HG02678 (cell line): ENCODE measurements around the gene NAA80.
A peak's percentile ranks its signal among the peaks of the same experiment; 100 is the strongest.
"Not testable (repeated sequence)": the region's sequence is repeated elsewhere in the genome, so short reads cannot be mapped to it uniquely, and the experiment has no call there.

Experiments used
- ATAC-seq: cut with Tn5 transposase; IDR thresholded peaks from one replicate; pipeline ENCODE4 v1.9.1; 2021; ENCODE audit warnings: mild to moderate bottlenecking, moderate library complexity; ENCODE audit not compliant: unreplicated experiment

NAA80 gene

DNA sequence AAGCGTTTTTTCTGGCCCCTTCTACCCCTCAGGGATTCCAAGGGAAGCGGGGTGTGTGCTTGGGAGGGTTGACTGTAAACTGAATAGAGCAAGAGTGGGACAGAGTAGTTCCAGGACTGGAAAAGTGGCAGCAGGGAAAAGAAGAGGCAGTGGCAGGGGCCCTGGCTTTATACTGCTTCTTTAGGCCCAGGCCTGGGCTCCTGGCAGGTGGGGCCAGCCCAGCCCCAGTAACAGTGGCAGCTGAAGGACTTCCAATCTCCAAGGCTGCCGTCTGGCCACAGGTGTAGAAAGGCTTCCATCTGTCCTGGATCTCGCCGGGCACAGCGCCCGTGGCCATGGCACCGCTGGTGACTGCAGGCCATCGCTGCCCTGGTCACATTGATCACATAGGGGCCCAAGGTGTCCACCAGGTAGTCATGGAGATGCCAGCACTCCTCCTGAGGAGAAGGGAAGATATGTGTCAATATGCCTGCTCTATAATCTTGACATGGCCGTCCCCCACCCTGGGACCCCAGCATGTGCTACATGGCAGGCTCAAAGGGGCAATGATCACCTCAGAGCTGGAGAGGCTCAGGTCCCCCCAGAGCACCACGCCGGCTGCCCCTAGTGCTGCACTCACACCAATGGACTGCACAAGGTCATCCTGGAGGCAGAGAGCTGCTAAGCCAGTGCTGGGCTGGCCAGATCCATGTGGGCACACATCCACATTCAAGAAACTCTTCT is 6.0 kb downstream of the NAA80 start:
- no peak for ATAC-seq

GRCh38 chr3:50292159-50293078 is 6.8 kb downstream of the NAA80 start, which contains the start of gene IFRD2:
TSS of gene IFRD2 (minus strand) at chr3:50292429. CDS start at chr3:50292274, 155 bp downstream.
- peak; percentile 97 for ATAC-seq

GRCh38 chr3:50290161-50290641 is 9.0 kb downstream of the NAA80 start:
- ATAC-seq: no peak

DNA sequence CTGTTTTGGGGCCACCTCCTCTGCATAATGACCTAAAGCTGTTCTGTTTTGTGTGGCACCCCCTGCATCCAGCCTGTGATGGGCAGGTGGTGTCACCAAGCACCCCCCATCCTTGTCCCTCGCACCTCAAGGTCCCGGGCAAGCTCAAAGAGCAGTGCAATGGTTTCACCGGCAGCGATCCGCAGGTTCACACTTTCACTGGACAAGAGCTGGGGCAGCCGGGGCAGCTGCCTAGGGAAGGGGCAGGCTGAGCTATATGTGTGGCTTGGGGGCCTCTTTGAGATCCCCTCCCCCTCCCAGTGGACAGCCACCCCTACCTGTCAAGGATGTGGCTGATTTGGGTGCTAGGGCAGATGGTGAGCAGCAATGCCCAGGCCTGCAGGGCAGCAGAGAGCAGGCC is 10.1 kb downstream of the NAA80 start:
- no peak for ATAC-seq

DNA sequence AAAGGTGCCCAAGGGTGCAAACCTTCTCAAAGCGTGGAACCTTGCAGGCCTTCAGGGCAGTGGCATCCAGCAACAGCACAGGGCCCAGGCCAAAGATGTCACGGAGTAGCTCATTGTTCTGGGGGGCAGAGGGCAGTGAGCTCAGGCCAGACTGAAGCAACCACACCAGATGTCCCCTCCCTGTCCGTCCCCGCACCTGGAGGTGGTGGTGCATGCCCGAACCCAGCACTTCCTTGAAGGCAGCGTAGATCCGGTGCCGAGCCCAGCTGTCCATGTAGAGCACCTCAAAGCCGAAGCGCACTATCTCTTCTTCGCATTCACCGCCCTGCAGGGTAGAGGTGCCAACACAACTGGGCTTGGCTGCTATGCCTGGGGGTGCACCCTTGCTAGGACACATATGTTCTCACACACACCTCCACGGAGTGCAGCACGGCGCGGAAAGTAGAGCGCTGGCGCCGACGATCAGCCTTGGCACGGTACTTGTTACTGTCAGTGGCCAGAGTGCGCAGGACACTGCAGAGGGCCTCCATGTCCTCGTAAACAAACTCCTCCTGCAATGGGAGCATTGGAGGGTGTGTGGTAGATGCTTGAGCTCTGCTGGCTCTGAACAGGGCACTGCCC is 10.7 kb downstream of the NAA80 start:
- ATAC-seq: no peak

DNA sequence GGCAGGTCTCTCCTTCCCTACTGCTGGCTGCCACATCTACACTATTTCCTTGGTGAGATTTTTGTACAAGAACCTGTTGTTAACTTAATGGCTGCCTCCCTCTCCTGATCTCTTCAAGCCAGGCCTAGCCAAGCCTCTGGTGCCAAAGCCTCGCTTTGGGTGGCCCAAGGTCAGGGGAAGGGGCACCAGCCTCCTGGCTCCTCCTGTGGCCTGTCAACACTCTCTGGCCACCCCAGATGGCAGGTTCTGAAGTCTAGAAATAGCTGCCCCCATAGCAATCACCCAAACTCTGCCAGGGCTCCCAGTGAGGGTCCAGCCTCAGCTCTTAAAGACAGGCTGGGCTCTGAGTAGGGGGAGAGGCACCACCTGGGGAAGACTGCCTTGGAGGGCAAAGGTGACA is 11.9 kb downstream of the NAA80 start:
- no peak for ATAC-seq

GRCh38 chr3:50286322-50287227 is 12.6 kb downstream of the NAA80 start:
- ATAC-seq: no peak

DNA sequence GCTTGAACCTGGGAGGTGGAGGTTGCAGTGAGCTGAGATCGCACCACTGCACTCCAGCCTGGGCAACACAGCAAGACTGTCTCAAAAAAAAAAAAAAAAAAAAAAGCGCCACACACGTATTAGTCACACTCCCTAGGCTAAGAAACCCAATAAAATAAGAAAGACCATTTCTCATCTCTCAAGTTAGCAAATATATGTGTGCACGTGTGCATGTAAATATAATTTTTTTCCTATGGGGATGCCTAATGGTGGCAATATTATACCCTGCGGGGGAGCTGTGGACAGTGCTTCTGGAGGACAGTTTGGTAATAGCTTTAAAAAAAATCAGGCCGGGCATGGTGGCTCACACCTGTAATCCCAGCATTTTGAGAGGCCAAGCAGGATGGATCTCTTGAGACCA is 15.1 kb downstream of the NAA80 start:
- not testable (repeated sequence) for ATAC-seq

DNA sequence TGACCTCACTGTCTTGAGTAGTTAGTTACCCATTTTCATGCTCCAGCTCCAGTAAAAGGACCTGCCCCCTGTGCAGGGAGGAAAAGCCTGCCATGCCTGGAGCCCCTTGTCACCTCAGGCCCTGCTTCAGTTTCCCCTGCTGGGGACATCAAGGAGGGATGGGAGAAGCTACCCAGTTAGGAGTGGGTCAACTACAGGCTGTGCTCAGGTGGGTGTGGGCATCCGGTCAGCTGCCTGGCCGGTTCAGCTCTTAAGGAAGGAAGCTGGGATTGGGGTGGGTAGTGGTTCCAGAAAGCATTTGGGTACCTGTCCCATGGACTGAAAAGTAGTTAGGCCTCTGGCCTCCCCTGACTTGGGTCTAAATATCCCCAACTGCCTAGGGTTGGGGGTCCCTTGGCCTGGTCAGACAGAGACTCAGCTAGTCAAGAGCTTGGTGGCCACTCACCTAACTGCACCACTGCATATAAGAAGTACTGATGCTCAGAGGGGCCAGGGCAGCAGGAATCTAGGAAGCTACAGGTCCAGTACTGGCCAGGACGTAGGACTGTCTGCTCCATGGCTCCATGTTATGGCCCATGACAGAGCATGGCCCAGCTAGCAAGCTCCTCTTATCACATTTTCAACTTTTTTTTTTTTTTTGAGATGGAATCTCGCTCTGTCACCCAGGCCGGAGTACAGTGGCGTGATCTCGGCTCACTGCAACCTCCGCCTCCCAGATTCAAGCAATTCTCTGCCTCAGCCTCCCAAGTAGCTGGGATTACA is 19.8 kb downstream of the NAA80 start:
- ATAC-seq: no peak

- no peak for ATAC-seq
Measured at GRCh38 chr3:50278880-50279224, 20.4 kb downstream of the NAA80 start, which contains the start of gene LSMEM2. TSS of gene LSMEM2 (plus strand) at chr3:50279087. CDS start at chr3:50279114, 27 bp downstream.

DNA sequence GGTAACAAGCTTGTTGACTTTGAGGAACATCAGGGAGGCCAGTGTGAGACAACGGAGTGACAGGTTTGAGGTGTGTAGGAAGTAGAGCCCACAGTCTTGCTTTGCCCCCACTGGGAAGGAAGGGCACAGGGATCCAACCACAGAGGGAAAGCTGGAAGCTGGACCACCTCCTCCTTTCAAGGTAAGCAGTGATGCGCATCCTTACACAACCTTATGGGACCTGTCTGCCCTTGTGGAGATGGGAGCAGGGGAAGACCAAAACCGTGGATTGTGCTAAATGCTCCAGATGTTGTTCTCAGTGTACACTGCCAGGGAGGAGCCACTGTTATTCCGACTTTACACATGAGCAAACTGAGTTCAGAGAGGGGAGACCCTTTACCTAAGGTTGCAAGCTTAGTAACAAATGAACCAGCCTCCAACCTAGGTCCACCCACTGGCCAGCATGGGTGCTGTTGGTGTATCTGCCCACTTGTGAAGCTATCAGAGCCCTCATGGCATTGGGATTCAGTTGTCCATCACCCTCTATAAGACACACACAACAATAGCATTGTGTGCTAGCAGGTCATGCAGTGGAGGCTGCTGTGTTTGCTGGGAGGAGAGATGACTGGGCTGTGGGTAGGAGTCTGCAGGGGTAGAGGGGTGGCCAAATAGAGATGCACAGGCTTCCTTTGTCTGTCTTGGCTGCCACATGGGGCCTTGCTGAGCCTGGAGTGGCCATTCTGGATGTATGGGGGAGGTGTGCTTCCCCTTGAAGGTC is 20.9 kb downstream of the NAA80 start:
- ATAC-seq: no peak

GRCh38 chr3:50276762-50277101 is 22.5 kb downstream of the NAA80 start:
- no peak for ATAC-seq

- ATAC-seq: no peak
Measured at GRCh38 chr3:50275996-50276761, 23.0 kb downstream of the NAA80 start.

GRCh38 chr3:50275141-50275995 is 23.8 kb downstream of the NAA80 start:
- ATAC-seq: no peak

DNA sequence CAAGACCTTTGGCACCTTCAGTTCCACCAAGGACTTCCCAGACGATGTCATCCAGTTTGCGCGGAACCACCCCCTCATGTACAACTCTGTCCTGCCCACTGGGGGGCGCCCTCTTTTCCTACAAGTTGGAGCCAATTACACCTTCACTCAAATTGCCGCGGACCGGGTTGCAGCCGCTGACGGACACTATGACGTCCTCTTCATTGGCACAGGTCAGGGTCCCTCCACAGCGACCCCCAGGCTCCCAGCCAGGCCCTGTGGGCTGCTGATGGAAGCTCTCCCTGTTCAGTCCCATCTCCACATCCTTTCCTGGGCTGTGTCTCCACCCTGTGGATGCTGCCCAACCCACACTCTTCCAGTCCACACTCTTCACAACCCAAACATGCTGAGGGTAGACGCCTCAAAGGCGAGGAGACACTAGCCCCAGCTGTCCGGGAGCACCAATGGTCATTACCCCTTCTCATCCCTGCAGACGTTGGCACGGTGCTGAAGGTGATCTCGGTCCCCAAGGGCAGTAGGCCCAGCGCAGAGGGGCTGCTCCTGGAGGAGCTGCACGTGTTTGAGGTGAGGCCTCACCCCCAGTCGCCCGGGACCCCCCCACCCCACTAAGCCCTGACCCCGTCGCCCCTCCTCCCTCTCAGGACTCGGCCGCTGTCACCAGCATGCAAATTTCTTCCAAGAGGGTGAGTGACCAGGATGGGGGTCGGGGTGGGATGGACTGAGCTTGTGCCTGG is 24.7 kb downstream of the NAA80 start:
- no peak for ATAC-seq

DNA sequence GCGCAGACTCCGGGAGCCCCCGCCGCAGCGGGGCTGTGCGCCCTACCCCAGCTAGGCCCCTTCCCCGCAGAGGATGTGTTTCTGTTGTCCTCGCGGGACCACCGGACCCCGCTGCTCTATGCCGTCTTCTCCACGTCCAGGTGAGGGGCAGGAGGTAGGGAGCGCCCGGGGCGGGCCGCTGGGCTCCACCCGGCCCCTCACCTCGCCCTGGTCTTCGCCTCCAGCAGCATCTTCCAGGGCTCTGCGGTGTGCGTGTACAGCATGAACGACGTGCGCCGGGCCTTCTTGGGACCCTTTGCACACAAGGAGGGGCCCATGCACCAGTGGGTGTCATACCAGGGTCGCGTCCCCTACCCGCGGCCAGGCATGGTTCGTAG is 25.5 kb downstream of the NAA80 start:
- ATAC-seq: no peak
